Activated CD4-positive, alpha-beta T cell treated with anti-CD3 and anti-CD28 coated beads, Interleukin-2, amount 50 U/mL, for 1 hour (primary cell): ENCODE data around the gene TRMT61A.
"Not testable (repeated sequence)": the region's sequence is repeated elsewhere in the genome, so short reads cannot be mapped to it uniquely, and the experiment has no call there.

Experiments used
- DNase-seq: peaks from one replicate; pipeline ENCODE4 v3.0.0-alpha.2; 2020

Gene TRMT61A

GRCh38 chr14:103523575-103523954 is 5.4 kb upstream of the TRMT61A start:
- no peak for DNase-seq

DNA sequence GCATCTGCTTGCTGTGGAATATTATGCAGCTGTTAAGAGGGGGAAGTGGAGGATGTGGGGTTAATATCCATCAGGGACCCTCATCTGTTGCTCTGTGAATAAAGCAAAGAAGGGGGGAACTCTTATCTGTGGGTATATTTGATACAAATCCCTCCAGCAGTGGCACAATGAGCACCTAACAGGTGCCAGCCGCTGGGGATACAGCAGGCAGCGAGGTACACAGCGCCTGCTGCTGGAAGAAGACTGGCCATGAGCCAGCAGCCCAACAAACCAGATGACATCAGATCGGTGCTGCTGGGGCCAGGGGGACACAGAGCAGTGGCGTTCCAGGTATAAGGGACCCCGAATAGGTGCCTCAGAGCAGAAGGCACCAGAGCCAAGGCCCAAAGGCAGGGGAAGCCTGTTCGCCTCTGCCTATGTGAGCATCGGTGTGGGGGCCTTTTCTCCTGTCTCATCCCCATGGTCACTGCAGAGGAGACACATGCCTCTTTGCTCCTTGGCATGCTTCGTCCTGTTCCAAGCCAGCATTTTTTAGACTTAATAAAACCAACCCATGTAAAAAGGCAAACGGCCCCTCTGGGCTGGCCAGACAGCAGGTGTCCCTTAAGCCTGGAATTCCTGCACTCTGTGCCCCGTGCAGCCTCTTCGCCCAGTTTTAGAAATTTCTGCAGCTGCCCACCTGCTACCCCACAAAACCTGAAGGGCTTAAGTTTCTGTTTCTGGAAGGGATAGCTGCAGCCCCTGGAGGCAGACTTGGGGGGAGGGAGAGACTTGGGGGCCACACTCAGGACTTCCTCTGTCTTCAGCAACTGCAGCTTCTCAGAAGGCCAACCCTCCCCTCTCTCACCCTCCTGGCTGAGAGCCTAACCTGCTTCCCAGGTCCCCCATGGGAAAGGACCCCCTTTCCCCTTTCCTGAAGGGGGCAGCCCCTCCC is 4.7 kb upstream of the TRMT61A start:
- no peak for DNase-seq

- DNase-seq = not testable (repeated sequence)
Measured at GRCh38 chr14:103525430-103526246, 3.4 kb upstream of the TRMT61A start.

- no peak for DNase-seq
Measured at GRCh38 chr14:103526247-103526913, 2.6 kb upstream of the TRMT61A start.

GRCh38 chr14:103526914-103527248 is 2.1 kb upstream of the TRMT61A start:
- no peak for DNase-seq

DNA sequence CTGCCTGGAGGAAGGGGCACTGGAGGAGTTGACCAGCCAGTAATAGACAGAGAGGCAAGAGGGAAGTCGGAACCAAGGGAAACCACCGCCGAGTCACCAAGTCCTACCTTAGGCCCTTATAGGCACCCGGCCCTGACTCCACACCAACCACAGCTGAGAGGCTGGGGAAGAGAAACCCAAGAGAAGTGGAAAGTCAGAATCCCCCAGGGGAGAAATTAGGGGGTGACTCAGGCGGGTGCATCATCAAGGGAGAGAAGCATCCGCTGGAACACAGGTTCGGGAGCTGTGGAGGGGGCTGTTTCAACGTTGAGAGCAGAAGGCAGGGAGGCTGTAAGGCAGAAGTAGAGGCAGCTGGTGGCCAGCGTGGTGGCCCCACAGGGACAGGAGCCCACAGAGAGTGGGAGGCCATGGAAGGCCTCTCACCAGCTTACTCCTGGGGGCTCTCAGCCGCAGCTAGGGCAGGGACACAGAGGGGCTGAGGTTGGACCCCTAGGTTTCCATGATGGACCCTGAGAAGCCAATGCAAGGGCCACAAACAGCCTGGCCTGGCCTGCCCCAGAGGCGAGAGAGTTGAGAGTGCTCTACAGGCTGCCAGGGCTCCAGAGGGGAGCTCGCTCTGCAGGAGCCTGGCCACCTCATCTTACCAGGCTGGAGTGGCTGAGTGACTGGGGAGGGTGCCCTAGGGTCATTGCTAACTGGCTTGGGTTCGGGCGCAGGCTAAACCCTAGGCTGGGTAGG is 1.4 kb upstream of the TRMT61A start:
- no peak for DNase-seq

DNA sequence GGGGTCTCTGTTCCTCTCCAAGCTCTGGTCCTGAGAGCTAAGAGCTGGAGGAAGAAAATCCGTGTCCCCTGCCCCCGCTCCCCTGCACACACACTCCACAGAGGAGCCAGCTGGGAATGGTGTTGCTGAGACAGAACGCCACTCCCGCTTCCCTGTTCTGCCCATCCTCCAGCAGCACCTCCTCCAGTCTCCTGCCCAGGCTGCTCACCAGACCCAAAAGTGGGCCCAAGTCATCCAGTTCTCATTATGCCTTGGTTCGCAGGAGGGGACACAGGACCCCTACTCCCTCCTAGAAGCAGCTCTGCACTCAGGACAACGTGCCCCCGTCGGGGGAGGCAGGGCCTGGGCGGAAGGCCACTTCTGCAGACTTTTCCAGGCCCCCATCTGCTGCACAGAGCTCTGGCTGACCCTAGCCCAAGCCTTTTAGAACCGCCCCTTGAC is 830 bp upstream of the TRMT61A start:
- DNase-seq = no peak

DNA sequence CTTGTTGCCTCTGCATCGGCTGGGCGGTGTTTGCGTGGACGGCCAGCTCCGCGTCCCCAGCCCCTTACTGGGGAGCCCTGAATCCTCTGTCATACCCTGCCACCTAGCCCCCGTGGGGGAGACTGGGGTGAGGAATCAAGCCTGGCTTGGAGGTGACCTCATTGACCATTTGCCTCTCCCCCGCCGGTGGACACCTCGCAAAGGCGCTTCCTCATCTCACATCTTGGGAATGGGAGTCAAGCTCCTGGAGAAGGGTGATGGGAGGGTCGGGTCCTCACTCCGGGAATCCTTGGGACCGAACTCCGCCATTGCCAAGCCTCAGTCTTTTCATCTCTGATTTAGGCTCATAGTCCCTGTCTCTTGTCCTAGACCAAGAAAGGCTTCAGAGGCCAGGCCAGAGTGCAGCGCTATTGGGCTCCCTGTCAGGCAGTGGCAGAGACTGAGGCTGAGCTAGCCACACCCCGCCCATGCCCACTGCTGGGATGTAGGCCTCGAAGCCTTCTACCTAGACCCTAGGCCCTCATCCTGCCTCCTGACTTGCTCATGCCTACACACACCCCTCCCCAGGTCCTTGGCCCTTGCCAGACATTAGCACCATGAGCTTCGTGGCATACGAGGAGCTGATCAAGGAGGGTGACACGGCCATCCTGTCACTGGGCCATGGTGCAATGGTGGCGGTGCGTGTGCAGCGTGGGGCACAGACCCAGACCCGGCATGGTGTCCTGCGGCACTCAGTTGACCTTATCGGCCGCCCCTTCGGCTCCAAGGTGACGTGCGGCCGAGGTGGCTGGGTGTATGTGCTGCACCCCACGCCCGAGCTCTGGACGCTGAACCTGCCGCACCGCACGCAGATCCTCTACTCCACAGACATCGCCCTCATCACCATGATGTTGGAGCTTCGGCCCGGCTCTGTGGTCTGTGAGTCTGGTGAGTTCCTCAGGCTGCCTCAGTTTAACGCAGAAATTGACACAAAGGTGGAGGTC is 678 bp downstream of the TRMT61A start:
- no peak for DNase-seq

DNA sequence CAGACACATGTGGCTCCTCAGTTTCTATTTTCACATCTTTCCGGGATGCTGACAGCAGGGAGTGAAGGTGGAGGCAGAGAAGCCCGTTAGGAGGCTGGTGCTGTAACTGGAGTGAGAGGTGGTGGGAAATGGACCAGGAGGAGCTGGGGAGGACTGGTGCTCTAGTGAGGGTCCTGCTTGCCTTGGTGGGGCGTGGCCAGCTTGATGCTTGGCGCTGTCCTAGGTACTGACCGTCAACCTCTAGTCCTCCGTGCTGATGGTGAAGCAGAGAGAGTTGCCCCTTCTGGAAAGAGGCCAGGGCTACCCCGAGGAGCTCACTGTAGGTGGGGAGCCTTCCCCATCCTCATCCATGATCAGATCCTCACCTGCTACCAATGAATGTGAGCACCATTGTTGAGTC is 1.4 kb downstream of the TRMT61A start:
- DNase-seq = no peak

GRCh38 chr14:103530831-103531230 is 1.8 kb downstream of the TRMT61A start:
- DNase-seq = no peak

- no peak for DNase-seq
Measured at GRCh38 chr14:103531421-103532215, 2.6 kb downstream of the TRMT61A start.

GRCh38 chr14:103532216-103533136 is 3.5 kb downstream of the TRMT61A start:
- DNase-seq = no peak

GRCh38 chr14:103533137-103533998 is 4.4 kb downstream of the TRMT61A start:
- no peak for DNase-seq

DNA sequence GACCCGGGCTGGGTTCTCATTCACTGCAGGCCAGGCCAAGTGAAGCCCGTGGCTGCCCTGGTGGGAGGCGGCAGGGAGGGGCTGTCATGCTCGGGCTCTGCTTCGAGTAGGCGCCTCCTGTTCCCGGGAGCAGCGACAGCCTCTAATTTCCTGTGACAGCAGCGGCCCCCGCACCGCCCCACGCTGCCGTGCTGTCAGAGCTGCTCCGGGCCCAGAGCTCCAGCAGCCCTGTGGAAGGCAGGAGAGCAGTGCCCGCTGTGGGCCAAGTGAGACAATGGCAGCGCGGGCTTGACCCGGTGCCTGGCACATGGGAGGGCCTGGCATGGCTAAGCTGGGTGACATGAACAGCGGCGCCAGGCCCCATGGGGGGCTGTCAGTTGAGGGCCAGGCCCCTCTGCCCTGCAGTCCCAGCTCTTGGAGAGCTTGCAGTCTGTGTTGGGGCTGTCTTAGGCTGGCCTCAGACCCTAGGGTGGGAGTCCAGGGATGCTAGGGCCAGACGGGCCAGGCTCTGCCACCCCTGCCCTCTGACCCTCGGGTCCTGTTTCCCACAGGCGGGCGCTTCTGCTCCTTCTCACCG is 5.1 kb downstream of the TRMT61A start:
- DNase-seq = no peak

DNA sequence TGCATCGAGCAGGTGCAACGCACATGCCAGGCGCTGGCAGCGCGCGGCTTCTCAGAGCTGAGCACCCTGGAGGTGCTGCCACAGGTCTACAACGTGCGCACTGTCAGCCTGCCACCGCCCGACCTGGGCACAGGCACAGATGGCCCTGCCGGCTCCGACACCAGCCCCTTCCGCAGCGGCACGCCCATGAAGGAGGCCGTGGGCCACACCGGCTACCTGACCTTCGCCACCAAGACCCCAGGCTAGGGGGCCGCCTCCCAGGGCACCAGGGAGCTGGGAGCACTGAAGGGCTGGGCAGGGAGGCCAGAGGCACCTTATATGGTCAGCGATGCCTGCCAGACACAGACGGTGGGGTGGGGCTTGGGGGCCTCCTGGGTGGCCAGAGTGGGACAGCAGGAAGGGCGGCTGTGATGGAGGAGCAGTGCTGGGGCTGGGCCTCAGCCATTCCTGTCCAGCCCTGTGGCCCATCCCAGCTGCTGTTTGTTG is 5.6 kb downstream of the TRMT61A start:
- no peak for DNase-seq

DNA sequence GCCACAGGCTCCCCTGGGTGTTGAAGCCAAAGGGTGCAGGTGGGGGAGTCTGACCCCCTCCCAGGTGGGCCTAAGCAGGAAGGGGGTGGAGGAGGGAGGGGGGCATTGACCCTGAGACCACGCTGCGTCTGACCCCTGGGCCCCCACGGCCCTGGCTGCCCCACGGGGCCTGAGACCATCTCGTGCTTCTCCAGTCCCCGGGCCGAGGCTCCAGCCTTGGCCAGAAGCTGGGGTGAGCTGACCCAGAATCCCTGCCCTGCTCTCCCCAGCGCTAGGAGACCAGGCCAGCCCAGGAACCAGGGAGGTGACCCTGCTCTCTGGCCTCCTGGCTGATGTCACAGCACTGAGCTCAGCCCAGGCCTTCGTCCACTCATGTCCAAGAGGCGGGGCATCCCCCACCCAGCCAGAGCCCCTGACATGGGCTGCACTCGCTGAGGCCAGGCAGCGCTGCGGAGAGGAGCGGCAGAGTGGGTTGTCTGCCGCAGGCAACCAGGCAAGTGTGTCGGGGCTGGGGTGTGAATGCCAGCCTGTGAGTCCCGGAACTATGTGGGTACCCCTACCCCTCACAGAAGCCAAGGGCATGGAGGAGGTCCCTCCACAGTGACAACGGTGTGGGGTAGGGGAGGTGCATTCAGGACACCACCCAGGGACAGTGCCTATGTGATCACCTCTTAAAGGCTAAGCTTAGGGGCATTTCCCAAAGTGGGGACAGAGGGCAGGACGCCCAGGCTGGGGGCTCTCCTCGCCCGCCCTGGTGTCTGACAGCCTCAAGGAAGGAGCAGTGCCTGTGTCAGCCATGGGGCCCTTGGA is 6.3 kb downstream of the TRMT61A start:
- no peak for DNase-seq
